Right atrium auricular region (tissue), 2 donors: ENCODE results near the gene OSTM1. TPM values are rescaled to one million over a fixed set of nuclear protein-coding genes. Genes with fewer than 3 reads are reported as not detected.
"Not testable (repeated sequence)": the region's sequence is repeated elsewhere in the genome, so short reads cannot be mapped to it uniquely, and the experiment has no call there.

ENCODE experiments used
- DNase-seq: peaks from one replicate; pipeline ENCODE4 v3.0.0-alpha.2; 2019; ENCODE audit warnings: low spot score
- H3K27ac ChIP-seq, 2 donors: fragments of 200-600 bp; sonication (generic); 1 replicate in 1 of 2; 2 replicates in 1 of 2; pipeline ENCODE4 v1.5.1; 2016 to 2019
- H3K27me3 ChIP-seq, 2 donors: fragments of 200-600 bp; sonication (generic); one replicate each; pipeline versions ENCODE4 v1.5.1 to v1.6.0; 2017 to 2019
- H3K36me3 ChIP-seq: fragments of 200-600 bp; sonication (generic); one replicate; pipeline ENCODE4 v1.5.1; 2016
- H3K4me1 ChIP-seq, 2 donors: fragments of 200-600 bp; sonication (generic); one replicate each; pipeline versions ENCODE4 v1.5.1 to v1.6.0; 2017 to 2019
- H3K4me3 ChIP-seq, 2 donors: fragments of 200-600 bp; sonication (generic); 1 replicate in 1 of 2; 2 replicates in 1 of 2; pipeline ENCODE4 v1.5.1; 2017 to 2019; ENCODE audit warnings: mild to moderate bottlenecking in 1 of 2, moderate library complexity in 1 of 2
- H3K9me3 ChIP-seq, 2 donors: fragments of 200-600 bp; sonication (generic); one replicate each; pipeline ENCODE4 v1.5.1; 2019
- total RNA-seq, 2 donors: library from RNA; depleted of rRNA; stranded (reverse); fragments of >200 nt; gene quantifications; one replicate each; pipeline ENCODE4 v1.1.0, GENCODE V29; 2016
- TF ChIP-seq, protein P1 (sequence below), 2 donors: fragments of 200-600 bp; sonication (generic); IDR thresholded peaks; one replicate each; pipeline ENCODE4 v1.5.1; 2019; ENCODE audit warnings: antibody characterized with exemption in 2 of 2

Gene OSTM1
- total RNA-seq, 2 donors from 2014 or later: 38.4 to 80.2 TPM

DNA sequence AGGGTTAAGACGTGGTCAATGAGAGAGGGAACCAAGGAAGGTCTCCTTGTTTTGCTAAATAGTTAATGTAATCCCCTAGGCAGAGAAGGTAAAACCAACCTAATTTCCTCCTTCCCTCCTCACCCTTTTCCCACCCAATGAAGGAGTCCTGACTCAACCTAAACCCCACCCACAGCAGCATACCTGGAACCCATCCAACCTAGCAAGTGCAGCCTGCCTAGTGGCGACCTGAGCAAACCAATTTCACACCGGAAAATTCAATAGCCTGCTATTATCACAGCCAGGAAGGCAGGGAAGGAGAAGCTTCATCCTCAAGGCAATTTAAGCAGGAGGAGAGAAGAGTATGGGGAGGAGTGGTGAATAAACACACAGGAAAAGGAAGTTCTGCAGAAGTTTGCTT lies 46.9 kb downstream of the OSTM1 start:
- no peak for DNase-seq
- Histone ChIP-seq H3K4me1 (no peaks in the 10 kb centered on the region), H3K9me3 (no peaks in the 10 kb centered on the region)

DNA sequence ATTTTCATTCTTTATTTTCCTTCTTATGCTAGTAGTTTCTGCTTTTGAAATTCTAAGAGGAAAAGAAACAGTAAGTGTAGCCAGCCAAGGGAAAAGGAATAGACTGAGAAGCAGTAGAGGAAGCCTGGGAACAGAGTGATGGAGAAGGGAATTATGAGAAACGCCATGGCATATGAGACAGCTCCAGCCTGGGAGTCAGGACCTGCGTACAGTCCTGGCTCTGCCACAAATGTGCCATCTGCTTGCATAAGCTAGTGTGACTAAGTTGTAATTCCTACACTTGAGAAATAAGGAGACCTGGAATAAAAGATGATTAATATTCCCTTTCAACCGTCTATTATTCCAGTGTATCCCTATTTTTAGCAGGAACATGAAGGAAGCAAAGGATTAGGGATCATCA lies 47.5 kb downstream of the OSTM1 start:
- DNase-seq: no peak
- Histone ChIP-seq H3K27ac (no peak overlapping the region), H3K27me3 (no peaks in the 10 kb centered on the region), H3K4me1 (no peaks in the 10 kb centered on the region), H3K4me3 (no peak overlapping the region), H3K9me3 (no peaks in the 10 kb centered on the region), H3K36me3 (no peaks in the 10 kb centered on the region)
- TF ChIP-seq, protein P1, sequence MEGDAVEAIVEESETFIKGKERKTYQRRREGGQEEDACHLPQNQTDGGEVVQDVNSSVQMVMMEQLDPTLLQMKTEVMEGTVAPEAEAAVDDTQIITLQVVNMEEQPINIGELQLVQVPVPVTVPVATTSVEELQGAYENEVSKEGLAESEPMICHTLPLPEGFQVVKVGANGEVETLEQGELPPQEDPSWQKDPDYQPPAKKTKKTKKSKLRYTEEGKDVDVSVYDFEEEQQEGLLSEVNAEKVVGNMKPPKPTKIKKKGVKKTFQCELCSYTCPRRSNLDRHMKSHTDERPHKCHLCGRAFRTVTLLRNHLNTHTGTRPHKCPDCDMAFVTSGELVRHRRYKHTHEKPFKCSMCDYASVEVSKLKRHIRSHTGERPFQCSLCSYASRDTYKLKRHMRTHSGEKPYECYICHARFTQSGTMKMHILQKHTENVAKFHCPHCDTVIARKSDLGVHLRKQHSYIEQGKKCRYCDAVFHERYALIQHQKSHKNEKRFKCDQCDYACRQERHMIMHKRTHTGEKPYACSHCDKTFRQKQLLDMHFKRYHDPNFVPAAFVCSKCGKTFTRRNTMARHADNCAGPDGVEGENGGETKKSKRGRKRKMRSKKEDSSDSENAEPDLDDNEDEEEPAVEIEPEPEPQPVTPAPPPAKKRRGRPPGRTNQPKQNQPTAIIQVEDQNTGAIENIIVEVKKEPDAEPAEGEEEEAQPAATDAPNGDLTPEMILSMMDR (IDR thresholded peaks at IDR 0.05): no peak

More for the DNA sequence above, 46.9 kb downstream of the OSTM1 start:
- no peak overlapping the region for H3K27ac ChIP-seq
- TF ChIP-seq, protein P1 (IDR thresholded peaks at IDR 0.05): no peak
- H3K4me3 ChIP-seq: no peak overlapping the region
- H3K36me3 ChIP-seq: no peaks in the 10 kb centered on the region
- no peaks in the 10 kb centered on the region for H3K27me3 ChIP-seq

DNA sequence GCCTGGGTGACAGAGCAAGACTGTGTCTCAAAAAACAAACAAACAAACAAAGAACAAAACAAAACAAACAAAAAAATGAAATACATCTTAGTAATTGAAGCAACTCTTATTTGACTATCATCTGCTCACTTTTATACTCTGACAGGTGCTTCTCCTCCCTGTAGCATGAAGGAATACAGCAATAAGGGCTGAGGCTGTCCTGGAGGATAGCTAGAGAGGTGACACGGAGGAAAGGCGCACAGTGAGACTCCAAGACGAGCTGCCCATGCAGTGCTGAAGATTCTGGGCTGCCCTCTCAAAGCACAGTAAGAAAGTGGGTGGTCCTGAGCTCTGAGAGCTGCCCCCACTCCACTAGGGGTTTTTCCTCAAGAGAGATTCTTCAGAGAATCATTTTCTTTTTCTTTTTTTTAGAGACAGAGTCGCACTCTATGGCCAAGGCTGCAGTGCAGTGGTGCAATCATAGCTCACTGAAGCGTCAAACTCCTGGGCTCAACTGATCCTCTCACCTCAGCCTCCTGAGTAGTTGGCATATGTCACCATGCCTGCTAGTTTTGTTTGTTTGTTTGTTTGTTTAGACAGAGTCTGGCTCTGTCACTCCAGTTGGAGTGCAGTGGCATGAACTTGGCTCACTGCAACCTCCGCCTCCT lies 50.0 kb downstream of the OSTM1 start:
- TF ChIP-seq, protein P1 (IDR thresholded peaks at IDR 0.05): no peak
- no peaks in the 10 kb centered on the region for H3K4me1 ChIP-seq
- H3K9me3 ChIP-seq: no peaks in the 10 kb centered on the region
- DNase-seq: no peak
- no peaks in the 10 kb centered on the region for H3K27me3 ChIP-seq
- H3K36me3 ChIP-seq: no peaks in the 10 kb centered on the region
- no peak overlapping the region for H3K4me3 ChIP-seq
- no peak overlapping the region for H3K27ac ChIP-seq

DNA sequence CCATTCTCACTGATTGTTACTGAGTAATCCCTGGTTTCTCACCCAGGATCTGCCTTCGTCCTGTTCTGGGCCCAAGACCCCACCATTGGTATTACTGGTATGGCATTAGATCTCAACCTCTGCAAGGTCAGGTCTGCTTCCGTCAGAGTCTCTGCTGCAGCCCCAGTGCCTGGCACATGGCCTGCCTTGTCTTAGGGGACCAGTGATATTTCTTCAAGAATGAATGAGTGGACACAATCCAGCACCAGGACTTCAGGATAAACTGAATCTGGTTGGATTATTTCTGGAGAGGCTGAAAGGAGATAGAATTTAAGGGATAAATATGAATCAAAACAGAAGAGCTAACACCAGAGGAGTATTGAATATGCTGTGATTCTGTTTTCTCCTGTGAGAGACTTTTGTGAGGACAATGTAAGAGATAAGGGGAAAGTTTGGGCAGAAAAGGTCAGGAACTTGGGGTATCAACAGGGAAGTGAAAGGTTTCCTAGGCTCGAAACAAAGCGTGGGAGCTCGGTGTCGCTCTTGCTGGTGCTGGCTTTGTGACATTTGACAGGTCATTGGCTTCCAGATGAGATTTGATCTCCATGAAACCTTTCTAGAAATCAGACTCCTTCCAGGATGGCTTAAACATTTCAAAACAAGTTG lies 53.9 kb downstream of the OSTM1 start:
- Histone ChIP-seq H3K27me3 (no peaks in the 10 kb centered on the region), H3K9me3 (no peaks in the 10 kb centered on the region), H3K4me3 (no peak overlapping the region), H3K27ac (no peak overlapping the region), H3K4me1 (no peaks in the 10 kb centered on the region), H3K36me3 (no peaks in the 10 kb centered on the region)
- no peak for DNase-seq
- TF ChIP-seq, protein P1 (IDR thresholded peaks at IDR 0.05): no peak

DNA sequence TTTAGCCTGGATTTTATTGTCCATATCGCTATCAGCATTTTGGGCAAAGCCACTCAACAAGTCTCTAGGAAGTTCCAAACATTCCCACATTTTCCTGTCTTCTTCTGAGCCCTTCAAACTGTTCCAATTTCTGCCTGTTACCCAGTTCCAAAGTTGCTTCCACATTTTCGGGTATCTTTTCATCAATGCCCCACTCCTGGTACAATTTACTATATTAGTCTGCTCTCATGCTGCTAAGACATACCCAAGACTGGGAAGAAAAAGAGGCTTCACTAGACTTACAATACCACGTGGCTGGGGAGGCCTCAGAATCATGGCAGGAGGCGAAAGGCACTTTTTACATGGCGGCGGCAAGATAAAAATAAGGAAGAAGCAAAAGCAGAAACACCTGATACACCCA lies 58.3 kb downstream of the OSTM1 start:
- not testable (repeated sequence) for H3K27me3 ChIP-seq, H3K36me3 ChIP-seq, DNase-seq, H3K27ac ChIP-seq, H3K9me3 ChIP-seq, H3K4me1 ChIP-seq, H3K4me3 ChIP-seq

DNA sequence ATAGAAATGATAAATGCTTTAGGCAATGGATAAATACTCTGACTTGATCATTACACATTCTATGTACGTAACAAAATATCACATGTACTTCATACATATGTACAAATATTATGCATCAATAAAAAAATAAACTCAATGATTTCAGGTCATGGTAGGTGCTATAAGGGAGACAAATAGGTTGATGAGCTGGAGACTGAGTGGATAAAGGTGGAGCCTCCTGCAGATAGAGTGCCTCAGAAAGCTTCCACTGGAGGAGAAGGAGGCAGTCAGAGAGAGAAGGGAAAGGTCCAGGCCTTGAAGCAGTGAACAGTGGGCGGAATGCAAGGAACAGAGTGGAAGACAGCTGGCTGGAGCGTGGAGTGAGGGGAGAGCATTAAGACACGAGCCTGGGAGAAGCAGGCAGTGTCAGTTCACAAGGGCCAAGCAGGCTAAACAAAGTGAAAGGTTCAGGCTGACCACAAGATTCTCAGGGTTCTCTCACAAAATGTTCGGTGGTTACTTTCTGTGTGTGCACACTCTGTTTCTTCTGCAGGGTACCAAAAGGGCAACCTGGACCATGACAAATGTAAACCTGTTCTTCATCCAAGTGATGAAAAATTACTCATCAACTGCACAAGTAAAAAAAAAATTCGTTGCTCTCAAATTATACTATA lies 60.6 kb downstream of the OSTM1 start:
- H3K27me3 ChIP-seq: no peaks in the 10 kb centered on the region
- H3K36me3 ChIP-seq: no peaks in the 10 kb centered on the region
- DNase-seq: no peak
- no peaks in the 10 kb centered on the region for H3K4me1 ChIP-seq
- TF ChIP-seq, protein P1 (IDR thresholded peaks at IDR 0.05): no peak
- no peak overlapping the region for H3K4me3 ChIP-seq
- H3K9me3 ChIP-seq: peaks cover 0 to 13% of the 10 kb centered on the region in 2 donors
- no peak overlapping the region for H3K27ac ChIP-seq
